GM18498 (cell line): Measurements from ENCODE around the gene UPK1B.
"Not testable (repeated sequence)": the region's sequence is repeated elsewhere in the genome, so short reads cannot be mapped to it uniquely, and the experiment has no call there.

ENCODE experiments used
- ATAC-seq: cut with Tn5 transposase; IDR thresholded peaks from one replicate; pipeline ENCODE4 v1.9.1; 2021; ENCODE audit warnings: mild to moderate bottlenecking, moderate library complexity; ENCODE audit not compliant: unreplicated experiment

UPK1B gene

GRCh38 chr3:119220970-119221667 is 47.7 kb downstream of the UPK1B start:
- ATAC-seq: no peak

- no peak for ATAC-seq
These were observed 48.5 kb downstream of the UPK1B start for GRCh38 chr3:119221779-119222320.

GRCh38 chr3:119222391-119222790 is 49.0 kb downstream of the UPK1B start:
- ATAC-seq: no peak

GRCh38 chr3:119223511-119223910 is 50.1 kb downstream of the UPK1B start:
- no peak for ATAC-seq

- ATAC-seq: no peak
These were observed 51.7 kb downstream of the UPK1B start for GRCh38 chr3:119225121-119225520.

- no peak for ATAC-seq
These were observed 53.9 kb downstream of the UPK1B start for GRCh38 chr3:119227070-119227850.

GRCh38 chr3:119228373-119229145 is 55.2 kb downstream of the UPK1B start:
- ATAC-seq: no peak

GRCh38 chr3:119229190-119229589 is 55.8 kb downstream of the UPK1B start:
- ATAC-seq: no peak

- ATAC-seq: no peak
These were observed 56.7 kb downstream of the UPK1B start for GRCh38 chr3:119230071-119230470.

GRCh38 chr3:119230745-119231144 is 57.3 kb downstream of the UPK1B start:
- ATAC-seq: no peak

GRCh38 chr3:119234610-119235009 is 61.2 kb downstream of the UPK1B start:
- ATAC-seq: no peak

GRCh38 chr3:119235151-119235550 is 61.8 kb downstream of the UPK1B start:
- no peak for ATAC-seq

- no peak for ATAC-seq
These were observed 63.4 kb downstream of the UPK1B start for GRCh38 chr3:119236756-119237155.

GRCh38 chr3:119237299-119237698 is 63.9 kb downstream of the UPK1B start:
- ATAC-seq: no peak

GRCh38 chr3:119238363-119238762 is 65.0 kb downstream of the UPK1B start:
- no peak for ATAC-seq

GRCh38 chr3:119239206-119239820 is 65.9 kb downstream of the UPK1B start:
- ATAC-seq: no peak

- peak; percentile 21 for ATAC-seq
These were observed 66.7 kb downstream of the UPK1B start for GRCh38 chr3:119240101-119240590.

- peak; percentile 92 for ATAC-seq
These were observed 67.4 kb downstream of the UPK1B start, which contains the start of gene B4GALT4 for GRCh38 chr3:119240591-119241434. Gene B4GALT4, minus strand, starts transcription at chr3:119240878. Its CDS starts 10,779 bp downstream, at chr3:119230099.

- not testable (repeated sequence) for ATAC-seq
These were observed 69.1 kb downstream of the UPK1B start for GRCh38 chr3:119242387-119243057.
